GM18507 (cell line): ENCODE data around the gene TRAF3IP3.
"Not testable (repeated sequence)": the region's sequence is repeated elsewhere in the genome, so short reads cannot be mapped to it uniquely, and the experiment has no call there.

ENCODE experiments used
- DNase-seq: peaks from one replicate; pipeline ENCODE4 v3.0.0; 2011; ENCODE audit warnings: low read depth; ENCODE audit not compliant: insufficient read length; ENCODE audit errors: extremely low spot score
- FAIRE-seq: peaks from 2 replicates; lab custom pipeline; 2011; peaks lifted over from hg19 to GRCh38; lab: Jason Lieb, UNC

Gene TRAF3IP3

DNA sequence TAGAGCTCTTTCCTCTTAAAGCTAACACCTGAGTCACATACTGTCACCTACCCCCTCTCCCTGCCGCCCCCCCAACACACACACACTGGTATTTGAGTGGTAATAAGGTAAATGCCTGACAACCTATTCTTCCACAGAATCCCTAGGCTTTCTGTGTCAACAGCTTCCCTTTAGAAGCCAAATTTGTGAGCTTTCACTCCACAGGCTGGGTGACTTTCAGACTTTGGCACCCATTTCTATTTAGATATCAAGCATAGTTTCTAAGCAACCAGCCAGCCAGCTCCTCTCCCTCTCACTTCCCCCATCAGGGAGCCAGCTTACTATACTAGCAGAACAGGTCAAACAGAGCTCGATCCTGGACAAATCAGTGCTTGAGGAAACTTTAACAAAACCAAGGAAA is 31.7 kb downstream of the TRAF3IP3 start:
- FAIRE-seq (no peak), DNase-seq (no peak)

- no peak for FAIRE-seq
- no peak for DNase-seq
Measured at GRCh38 chr1:209789245-209789644, 33.4 kb downstream of the TRAF3IP3 start.

DNA sequence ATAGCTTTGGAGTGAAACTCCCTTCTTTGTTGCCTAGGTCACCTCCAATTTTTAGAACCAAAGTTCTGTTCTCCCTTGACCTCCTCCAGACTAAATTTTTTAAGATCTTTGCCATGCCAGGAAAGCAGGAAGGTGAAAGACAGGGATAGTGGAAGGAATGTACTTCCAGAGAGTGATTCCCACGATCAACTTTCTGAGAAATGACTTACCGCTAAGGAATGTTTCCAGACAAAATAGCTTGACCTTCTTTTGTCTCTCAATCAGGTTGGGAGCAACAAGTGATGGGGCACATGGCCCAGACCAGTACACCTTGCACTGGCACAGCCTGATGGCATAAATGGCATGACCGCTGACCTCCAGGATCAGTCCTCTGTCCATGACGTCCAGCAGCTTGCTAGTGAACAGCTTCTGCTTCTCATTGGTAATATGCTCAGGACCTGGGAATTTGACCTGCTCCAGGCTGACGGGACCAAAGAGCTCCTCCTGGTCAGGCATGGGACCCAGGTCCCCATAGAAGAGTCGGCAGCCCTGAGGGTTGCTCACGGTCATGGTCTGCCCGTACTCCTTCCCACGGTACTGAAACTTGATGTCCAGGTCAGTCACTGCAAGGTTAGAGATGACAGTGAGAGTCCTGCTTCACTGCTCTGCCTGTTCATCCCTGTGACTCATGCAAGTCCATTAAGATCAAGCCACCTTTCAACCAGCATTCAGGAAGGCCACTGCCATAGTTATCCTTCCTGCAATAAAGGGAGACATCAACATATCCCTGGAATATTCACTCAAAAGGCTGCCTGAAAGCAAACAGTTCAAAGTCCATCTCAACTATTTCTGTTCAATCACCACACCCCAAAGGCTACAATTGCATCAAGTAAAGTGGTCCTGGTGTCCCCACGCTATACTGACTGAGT is 34.7 kb downstream of the TRAF3IP3 start:
- FAIRE-seq: no peak

GRCh38 chr1:209791920-209792319 is 36.1 kb downstream of the TRAF3IP3 start:
- DNase-seq (no peak), FAIRE-seq (no peak)

More for the DNA sequence above, 34.7 kb downstream of the TRAF3IP3 start:
- no peak for DNase-seq

- not testable (repeated sequence) for FAIRE-seq, DNase-seq
Measured at GRCh38 chr1:209793711-209794110, 37.9 kb downstream of the TRAF3IP3 start.

DNA sequence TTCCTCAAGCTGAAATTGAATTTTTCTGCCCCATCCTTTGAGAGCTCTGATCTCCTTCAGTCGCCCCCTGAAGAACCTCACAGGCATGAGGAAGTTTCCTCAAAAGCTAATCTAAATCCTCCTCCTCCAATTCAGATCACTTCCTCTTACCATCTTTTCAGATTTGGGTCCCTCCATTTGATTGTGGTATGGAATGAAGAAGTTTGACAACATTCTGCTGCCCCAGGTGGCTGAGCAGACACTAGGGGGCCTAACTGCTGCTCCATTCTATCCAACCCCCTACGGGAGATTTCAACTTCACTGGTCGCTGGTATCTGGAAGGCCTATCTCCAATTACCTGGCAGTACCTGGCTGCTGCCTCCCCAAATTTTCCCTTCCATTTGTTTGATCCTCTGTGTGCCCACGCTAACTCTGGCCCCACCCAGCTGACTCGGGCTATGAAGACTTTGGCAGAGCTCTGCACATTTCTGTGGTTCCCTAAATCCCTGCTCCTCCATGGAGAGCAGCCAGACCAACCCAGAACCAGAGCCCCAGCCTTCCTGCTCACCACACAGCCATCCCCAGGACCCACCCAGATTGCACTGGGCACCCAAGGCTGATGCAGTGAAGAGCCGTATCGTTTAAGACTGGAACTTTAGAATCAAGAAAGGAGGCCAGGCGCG is 42.3 kb downstream of the TRAF3IP3 start:
- no peak for DNase-seq
- no peak for FAIRE-seq

- no peak for DNase-seq
- FAIRE-seq: no peak
Measured at GRCh38 chr1:209800984-209801834, 45.4 kb downstream of the TRAF3IP3 start.

DNA sequence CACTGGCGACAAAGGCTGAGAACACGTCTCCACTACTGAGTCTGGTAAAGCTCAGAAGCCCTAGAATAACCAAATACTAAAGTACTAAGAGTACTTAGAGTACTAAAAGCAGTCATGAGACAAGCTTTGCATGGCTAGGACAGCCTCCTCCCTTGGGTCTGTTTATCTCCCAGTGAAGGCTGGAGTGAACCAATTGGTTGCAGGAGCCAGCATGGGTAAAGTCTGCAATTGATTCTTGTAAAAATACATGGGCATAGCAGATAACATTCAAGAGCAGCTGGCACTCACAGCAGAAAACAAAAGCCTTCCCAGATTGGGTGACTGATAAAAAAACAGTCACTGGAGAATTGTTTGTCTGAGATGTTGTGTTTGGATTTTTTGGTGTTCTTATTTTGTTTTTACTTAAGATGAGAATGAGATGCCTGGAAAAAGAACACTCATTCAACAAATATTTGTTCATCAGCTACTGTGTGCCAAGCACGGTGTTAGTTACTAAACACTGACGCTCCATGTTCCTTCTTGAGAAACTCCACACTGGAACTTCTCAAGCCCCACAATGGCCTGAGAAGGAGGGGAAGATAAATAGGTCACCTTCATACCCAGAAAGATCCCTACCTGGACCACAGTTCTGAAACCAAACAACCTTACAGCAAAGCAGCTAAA is 46.4 kb downstream of the TRAF3IP3 start:
- no peak for DNase-seq
- FAIRE-seq: no peak

DNA sequence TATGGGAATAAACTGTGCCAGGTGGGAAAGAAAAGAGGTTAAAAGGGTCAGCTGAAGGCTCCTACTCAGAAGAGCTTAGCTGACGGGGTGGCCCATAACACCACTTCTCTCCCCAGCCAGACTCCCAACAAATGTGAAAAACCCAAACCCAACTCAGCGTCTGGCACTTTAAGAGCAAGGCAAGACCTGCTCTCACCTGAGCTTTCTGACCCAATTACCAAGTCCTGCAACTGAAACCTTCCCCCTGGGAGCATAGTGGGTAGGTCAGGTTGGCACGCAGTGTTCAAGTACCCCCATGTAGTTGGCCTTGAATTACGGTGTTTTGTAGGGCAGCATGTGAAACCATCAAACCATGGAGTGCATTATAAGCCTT is 46.9 kb downstream of the TRAF3IP3 start:
- FAIRE-seq (no peak), DNase-seq (no peak)

DNA sequence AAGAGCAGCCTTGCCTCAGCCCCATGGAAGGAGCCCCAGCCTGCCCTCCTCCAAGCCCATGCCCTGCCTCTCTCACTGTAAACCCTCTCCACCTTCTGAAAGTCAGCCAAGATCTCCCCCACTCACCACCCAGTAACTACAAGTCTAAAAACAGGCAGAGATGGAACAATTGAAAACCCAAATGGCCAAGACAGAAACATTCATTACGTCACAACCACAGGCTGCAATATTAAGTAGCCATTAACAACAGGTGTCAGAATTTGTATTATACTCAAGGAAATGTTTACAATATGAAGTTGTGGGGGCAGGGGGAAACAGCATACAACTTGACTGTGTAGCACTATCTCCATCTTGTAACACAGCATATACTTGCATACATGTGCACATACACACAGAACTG is 47.7 kb downstream of the TRAF3IP3 start:
- DNase-seq (no peak), FAIRE-seq (no peak)

DNA sequence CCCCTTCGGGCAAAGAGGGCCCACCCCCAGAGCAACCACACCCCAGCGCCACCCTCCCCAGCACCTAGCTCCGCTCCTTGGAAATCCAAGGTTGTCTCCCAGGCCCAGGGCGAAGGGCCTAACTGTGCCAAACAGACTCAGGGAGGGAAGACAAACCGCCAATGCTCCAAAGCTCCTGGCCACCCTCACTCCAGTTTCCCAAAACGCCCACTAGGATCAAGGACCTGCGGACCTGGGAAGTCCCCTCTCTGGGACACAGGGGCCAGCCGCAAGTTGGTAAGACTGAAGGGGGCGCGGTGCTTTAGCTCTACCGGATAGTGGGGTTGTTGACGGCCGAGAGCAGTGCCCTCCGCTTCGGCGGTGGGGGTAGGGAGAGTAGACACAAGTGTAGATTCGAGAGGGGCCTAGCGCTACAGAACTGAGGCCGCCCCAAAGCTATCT is 49.5 kb downstream of the TRAF3IP3 start:
- no peak for FAIRE-seq
- DNase-seq: no peak

DNA sequence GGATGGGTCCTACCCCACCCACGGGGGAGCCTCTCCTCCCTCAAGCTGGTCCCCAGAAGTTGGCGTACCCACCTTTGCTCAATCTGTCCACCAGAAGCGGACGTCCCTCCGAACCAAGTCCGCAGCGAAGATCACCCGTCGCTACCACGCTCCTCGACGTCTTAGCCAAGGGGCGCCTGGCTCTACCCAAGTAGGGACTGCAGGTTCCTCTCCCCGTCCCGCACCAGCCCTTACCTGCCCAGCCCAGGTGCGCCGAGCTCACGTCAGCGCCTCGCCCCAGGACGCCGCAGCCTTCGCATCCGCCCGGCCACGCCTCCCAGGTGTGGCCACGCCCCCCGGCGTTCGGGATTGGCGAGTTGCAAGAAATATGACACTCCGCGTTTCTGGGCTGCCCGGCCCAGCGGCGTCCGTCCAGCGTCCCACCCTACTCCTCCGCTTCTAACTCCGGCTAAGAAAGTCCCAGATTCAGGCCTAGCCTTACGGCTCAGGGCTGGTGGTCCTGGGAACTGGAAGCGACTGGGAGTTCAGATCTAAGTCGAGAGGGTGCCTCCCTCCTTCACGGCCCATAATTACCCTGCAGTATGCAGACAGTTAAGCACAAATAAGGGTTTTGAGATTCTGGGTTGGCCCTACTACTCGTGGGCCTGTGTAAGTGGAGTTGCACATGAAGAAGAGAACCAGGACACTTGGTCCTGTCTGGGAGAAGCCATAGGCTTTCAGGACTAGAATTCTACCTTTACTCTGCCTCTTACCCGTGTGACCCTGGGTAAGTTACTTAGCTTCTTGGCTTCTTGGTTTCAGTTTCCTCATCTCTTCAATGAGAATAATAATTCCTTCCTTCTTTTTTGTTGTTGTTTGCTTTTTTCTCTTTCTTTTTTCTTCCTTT is 50.3 kb downstream of the TRAF3IP3 start, which contains the start of gene IRF6:
Gene IRF6, minus strand, starts transcription at position 268 of the 886 bp plus-strand sequence. CDS start 4,729 bp downstream, outside the sequence.
- FAIRE-seq: peak; percentile 52
- DNase-seq: peak; percentile 47

DNA sequence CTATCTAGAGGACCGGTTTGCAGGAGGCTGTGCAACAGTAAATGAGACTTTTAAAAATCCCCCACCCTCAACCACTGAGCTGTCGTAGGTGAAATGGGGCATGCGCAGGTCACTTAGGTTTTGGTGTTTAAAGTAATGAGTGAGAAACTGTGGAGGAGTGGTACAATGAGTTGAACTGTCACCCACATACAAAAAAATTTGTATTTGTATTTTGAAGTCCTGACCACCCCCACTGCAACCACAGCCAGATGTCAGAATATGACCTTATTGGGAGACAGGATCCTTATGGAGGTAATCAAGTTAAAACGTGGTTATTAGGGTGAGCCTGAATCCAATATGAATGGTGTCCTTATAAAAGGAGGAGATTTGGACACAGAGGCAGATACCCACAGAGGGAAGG is 51.7 kb downstream of the TRAF3IP3 start:
- FAIRE-seq (no peak), DNase-seq (no peak)

DNA sequence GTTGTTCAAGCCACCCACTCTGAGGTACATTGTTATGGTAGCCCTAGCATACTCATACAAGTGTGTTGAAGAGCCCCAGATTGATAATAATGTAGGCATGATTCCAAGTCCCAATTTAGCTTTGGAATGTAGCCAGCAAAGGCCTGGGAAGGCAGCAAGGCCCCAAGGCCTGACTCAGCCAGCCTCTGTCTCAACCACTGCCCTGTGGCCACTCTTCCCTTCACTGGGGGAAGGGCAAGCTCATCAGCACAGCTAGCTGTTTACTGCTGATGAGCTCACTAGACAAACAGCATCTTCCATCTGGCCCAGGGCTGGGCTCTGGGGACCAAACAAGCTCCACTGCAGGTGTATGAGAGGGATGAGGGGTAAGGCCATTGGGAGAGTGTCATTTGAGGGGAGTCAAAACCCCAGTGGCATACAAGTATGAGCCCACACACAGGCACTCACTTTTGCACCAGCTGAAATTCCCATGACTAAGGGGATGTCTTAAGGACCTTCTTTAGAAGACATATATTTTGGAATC is 52.3 kb downstream of the TRAF3IP3 start:
- no peak for DNase-seq
- FAIRE-seq: no peak

GRCh38 chr1:209809611-209810010 is 53.8 kb downstream of the TRAF3IP3 start:
- no peak for DNase-seq
- no peak for FAIRE-seq

DNA sequence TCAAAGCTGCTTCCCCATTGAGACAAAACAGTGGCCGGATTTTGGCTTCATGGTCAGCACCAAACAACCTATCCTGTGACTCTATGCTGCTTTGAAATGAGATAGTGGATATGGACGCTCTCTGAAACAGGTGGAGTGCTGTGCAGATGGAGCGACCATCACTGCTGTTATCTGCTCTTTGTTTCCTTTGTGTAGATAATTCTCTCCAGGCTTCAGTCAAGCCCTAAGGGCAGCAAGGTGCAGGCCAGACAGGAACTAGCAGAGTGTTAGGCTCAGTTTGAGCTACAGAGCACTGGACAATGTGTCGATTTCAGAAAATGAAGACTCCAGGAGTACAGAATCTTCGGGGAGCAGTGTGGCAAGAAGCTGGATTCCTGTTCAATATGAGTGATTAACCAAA is 54.9 kb downstream of the TRAF3IP3 start:
- FAIRE-seq: no peak
- no peak for DNase-seq

DNA sequence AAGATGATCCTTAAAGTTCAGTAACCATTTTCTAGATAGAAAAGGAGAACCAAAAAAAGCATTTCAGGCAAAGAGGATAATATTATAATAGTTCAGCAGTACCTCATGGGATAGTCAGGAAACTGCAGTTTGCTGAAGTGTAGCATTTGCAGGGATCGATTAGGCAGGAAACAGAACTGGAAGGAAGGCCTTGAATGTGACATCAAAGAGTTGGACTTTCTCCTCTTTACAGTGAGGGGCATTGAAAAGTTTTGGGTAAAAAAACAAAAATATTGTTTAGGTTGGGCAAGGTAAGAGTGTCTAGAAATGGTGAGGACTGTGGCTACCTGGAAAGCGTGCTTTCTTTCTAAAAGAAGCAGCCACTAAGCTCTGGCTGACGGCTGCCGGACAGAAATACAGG is 58.0 kb downstream of the TRAF3IP3 start:
- no peak for FAIRE-seq
- DNase-seq: no peak

DNA sequence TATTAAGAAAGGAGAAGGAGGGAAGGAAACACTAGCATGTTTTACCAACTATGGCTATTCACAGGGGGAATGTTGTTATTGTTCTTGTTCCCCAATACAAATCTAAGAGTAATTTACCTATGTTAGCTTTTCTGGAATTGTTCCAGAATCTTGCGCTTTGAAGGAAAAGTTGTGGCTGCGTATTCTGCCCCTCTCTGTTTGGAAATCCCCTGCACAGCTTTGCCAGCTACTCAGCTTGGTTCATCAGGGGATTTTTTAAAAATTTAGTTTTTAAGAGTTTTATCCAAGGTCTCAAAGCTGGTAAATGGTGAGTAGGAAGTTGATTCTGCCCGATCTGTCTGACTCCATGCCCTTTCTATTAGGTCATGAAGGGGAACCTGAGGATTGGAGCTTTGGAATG is 59.6 kb downstream of the TRAF3IP3 start:
- FAIRE-seq (no peak), DNase-seq (no peak)
